Activated CD4-positive, alpha-beta memory T cell treated with anti-CD3 and anti-CD28 coated beads for 36 hours (primary cell): ENCODE measurements around the gene SIX4. TPM values are rescaled to one million over a fixed set of nuclear protein-coding genes. Genes with fewer than 3 reads are reported as not detected.

Source experiments
- CTCF ChIA-PET: fragments of 350-600 bp; sonication (Branson Sonifier 250); formaldehyde crosslinking; loops from one replicate; lab custom pipeline; 2021; ENCODE audit warnings: antibody characterized with exemption, inconsistent platforms; lab: Charles Lee
- POLR2A ChIA-PET: fragments of 350-600 bp; sonication (Branson Sonifier 250); formaldehyde crosslinking; loops from one replicate; lab custom pipeline; 2021; ENCODE audit warnings: antibody characterized with exemption; lab: Charles Lee
- DNase-seq: peaks from one replicate; pipeline ENCODE4 v3.0.0-alpha.2; 2020
- H3K27ac Mint-ChIP-seq: one replicate; pipeline ENCODE4 v1.8.0; 2021; ENCODE audit warnings: mixed read lengths
- H3K27me3 Mint-ChIP-seq: one replicate; pipeline ENCODE4 v1.8.0; 2021; ENCODE audit warnings: mixed read lengths
- H3K36me3 Mint-ChIP-seq: one replicate; pipeline ENCODE4 v1.8.0; 2021; ENCODE audit warnings: mixed read lengths
- H3K4me1 Mint-ChIP-seq: one replicate; pipeline ENCODE4 v1.8.0; 2021; ENCODE audit warnings: low read depth, mixed read lengths
- H3K4me3 Mint-ChIP-seq: one replicate; pipeline ENCODE4 v1.8.0; 2021; ENCODE audit warnings: mild to moderate bottlenecking, mixed read lengths
- H3K9me3 Mint-ChIP-seq: one replicate; pipeline ENCODE4 v1.8.0; 2021; ENCODE audit warnings: mixed read lengths
- intact Hi-C: fragments of 100-400 bp; cut with micrococcal nuclease; formaldehyde crosslinking; loops from one replicate; pipeline ENCODE4 v1.15.1; 2023
- total RNA-seq, 2 experiments: library from RNA; stranded (reverse); gene quantifications; one replicate each; pipeline ENCODE4 v1.2.3, GENCODE V29; 2021

The SIX4 gene
- total RNA-seq, 2 experiments from 2014 or later: 0.17 TPM; not detected in 1

DNA sequence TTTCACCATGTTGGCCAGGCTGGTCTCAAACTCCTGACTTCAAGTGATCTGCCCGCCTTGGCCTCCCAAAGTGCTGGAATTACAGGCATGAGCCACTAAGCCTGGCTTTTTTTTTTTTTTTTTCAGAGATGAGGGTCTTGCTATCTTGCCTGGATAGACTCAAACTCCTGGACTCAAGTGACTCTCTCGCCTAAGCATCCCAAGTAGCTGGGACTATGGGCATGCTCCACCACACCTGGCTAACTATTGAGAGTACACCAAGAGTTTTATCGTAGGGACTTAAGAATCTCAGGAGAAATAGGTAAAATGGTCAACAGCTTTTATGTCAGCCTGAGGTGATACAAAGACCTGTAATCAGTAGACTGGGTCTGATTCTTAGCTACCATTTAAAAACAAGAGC lies 43.6 kb downstream of the SIX4 start:
- H3K27ac Mint-ChIP-seq: no peak overlapping the region
- no peaks in the 10 kb centered on the region for H3K36me3 Mint-ChIP-seq
- CTCF ChIA-PET: interaction anchor here (0.7 kb wide), 1 partner anchor 56 kb away, joined by 3 read pairs; no protein-coding TSS in a partner anchor

DNA sequence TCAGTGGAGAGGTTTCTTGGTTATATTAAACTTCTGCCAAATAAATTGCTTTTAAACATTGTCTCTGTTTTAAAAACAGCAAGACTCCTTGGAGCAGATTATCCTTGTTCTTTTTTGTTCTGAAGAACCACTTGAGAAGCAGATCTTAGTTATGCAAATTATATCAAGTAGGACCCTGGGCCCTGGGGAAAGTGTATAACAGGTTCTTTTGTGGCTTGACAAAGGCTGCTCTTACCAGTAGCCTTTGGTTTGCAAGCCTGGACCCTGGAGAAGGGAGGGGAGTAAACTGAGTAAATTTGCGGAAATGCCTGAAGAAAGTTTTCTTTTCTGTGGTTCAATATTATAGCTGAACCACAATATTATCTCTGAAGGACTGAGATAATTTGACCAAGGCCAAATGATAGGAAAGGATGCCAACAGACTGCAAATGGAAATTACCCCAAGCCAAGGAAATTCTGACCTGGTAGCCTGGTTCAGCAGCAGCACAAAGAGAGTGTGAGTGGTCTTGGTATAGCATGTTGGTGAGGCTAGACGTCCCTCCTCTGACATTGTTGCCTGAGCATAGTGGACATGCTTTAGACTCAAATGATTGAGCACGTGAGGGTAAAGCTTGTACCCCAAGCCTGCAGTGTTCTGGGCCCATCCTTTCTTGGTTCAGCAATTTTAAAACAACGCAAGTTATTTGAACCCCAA lies 44.4 kb downstream of the SIX4 start:
- ChIA-PET POLR2A (no interaction called here), CTCF (no interaction called here)
- H3K36me3 Mint-ChIP-seq: no peaks in the 10 kb centered on the region
- H3K9me3 Mint-ChIP-seq: no peaks in the 10 kb centered on the region
- H3K27ac Mint-ChIP-seq: no peak overlapping the region
- no peak overlapping the region for H3K4me3 Mint-ChIP-seq
- intact Hi-C loops: no loop called here
- no peaks in the 10 kb centered on the region for H3K4me1 Mint-ChIP-seq
- H3K27me3 Mint-ChIP-seq: peaks cover 10% of the 10 kb centered on the region
- DNase-seq: no peak

More for the DNA sequence above, 43.6 kb downstream of the SIX4 start:
- Mint-ChIP-seq H3K4me1 (no peaks in the 10 kb centered on the region), H3K9me3 (no peaks in the 10 kb centered on the region), H3K27me3 (peaks cover 14% of the 10 kb centered on the region), H3K4me3 (no peak overlapping the region)
- DNase-seq: no peak
- POLR2A ChIA-PET: no interaction called here
- intact Hi-C loops: no loop called here

DNA sequence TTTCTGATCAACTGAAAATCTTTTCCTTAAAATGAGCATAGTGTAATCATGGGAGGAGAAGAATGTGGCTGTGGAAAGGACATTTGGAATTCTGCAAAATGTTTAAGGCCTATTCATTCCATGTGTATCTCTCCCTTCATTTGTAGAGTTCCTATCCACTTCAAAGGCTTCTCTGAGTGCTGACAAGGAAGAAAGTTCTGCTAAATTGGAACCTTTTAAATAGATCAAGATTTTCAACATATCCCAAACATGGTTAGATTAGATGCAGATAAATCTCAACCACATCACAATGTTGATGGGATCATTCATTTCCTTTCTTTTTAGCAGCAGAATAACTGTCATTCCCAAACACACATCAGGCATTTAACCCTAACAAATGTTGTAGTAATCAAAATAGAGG lies 46.5 kb downstream of the SIX4 start:
- H3K4me1 Mint-ChIP-seq: no peaks in the 10 kb centered on the region
- POLR2A ChIA-PET: no interaction called here
- DNase-seq: no peak

DNA sequence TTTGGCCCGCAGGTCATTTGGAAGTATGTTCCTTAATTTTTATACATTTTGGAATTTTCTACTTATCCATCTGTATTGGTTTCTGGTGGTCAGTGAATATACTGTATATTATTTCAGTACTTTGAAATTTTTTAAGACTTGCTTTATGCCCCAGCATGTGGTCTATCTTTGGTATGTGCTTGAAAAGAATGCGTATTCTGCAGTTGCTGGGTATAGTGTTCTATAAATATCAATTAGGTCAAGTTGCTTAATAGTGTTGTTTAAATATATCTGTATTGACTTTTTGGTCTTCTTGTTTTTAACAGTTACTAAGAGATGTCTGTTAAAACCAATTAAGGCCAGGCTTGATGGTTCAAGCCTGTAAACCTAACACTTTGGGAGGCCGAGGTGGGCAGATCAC lies 53.2 kb downstream of the SIX4 start:
- no peaks in the 10 kb centered on the region for H3K36me3 Mint-ChIP-seq
- ChIA-PET CTCF (no interaction called here), POLR2A (no interaction called here)
- intact Hi-C loops: no loop called here
- H3K27ac Mint-ChIP-seq: no peak overlapping the region
- DNase-seq: no peak
- no peak overlapping the region for H3K4me3 Mint-ChIP-seq
- no peaks in the 10 kb centered on the region for H3K4me1 Mint-ChIP-seq
- H3K9me3 Mint-ChIP-seq: no peaks in the 10 kb centered on the region
- peaks cover 5% of the 10 kb centered on the region for H3K27me3 Mint-ChIP-seq

More for the DNA sequence above, 46.5 kb downstream of the SIX4 start:
- intact Hi-C loops: no loop called here
- CTCF ChIA-PET: no interaction called here
- Mint-ChIP-seq H3K27ac (no peak overlapping the region), H3K36me3 (no peaks in the 10 kb centered on the region), H3K4me3 (no peak overlapping the region), H3K27me3 (peaks cover 4% of the 10 kb centered on the region), H3K9me3 (no peaks in the 10 kb centered on the region)

DNA sequence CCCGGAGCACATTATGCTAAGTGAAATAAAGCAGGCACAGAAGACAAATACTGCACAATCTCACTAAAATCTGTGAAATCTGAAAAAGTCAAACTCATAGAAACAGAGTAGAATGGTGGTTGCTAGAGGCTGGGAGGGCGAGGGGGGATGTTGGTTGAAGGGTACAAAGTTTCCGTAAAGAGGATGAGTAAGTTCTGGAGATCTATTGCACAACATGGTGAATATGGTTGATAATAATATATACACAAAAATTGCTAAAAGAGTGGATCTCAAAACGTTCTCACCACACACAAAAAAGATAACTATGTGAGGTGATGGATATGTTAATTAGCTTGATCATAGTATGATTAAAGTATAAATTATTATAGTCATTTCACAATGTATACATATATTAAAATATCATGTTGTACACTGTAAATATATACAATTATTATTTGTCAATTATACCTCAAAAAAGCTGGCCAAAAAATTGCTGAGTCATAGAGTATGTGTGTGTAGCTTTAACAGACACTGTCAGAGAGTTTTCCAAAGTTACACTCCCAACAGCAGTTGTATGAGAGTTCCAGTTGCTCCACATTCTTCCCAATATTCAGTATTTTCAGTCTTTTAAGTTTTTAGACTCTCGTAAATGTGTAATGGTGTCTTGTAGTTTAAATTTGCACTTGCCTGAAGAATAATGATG lies 55.6 kb downstream of the SIX4 start:
- ChIA-PET CTCF (no interaction called here), POLR2A (no interaction called here)
- intact Hi-C loops: no loop called here
- Mint-ChIP-seq H3K27me3 (peaks cover 14% of the 10 kb centered on the region), H3K36me3 (no peaks in the 10 kb centered on the region), H3K27ac (no peak overlapping the region), H3K9me3 (no peaks in the 10 kb centered on the region), H3K4me1 (no peaks in the 10 kb centered on the region), H3K4me3 (no peak overlapping the region)
- no peak for DNase-seq

DNA sequence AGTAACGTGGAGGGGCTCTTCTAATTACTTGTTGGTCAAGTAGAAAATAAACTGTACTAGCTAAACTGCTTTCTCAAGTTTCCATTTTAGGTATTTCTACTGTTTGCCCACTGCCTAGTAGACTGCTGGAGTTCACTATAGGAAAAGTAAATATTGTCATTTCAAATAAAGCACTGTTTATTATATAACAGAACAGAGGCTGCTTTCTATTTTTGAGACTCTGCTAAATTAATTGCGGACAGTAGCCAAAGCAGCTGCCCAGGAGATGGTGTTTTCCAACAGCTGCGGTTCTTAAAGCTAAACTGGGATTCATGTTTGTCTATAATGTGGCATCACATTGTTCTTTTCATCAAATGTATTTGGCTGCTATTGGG lies 59.0 kb downstream of the SIX4 start:
- Mint-ChIP-seq H3K36me3 (no peaks in the 10 kb centered on the region), H3K9me3 (no peaks in the 10 kb centered on the region), H3K4me3 (no peak overlapping the region), H3K27me3 (peaks cover 29% of the 10 kb centered on the region), H3K4me1 (no peaks in the 10 kb centered on the region), H3K27ac (no peak overlapping the region)
- CTCF ChIA-PET: interaction anchor here (1.1 kb wide), 1 partner anchor 40 kb away, joined by 4 read pairs; no protein-coding TSS in a partner anchor
- POLR2A ChIA-PET: interaction anchor here (0.6 kb wide), 1 partner anchor 1681 kb away, joined by 3 read pairs; no protein-coding TSS in a partner anchor
- DNase-seq: no peak
- intact Hi-C loops: no loop called here

DNA sequence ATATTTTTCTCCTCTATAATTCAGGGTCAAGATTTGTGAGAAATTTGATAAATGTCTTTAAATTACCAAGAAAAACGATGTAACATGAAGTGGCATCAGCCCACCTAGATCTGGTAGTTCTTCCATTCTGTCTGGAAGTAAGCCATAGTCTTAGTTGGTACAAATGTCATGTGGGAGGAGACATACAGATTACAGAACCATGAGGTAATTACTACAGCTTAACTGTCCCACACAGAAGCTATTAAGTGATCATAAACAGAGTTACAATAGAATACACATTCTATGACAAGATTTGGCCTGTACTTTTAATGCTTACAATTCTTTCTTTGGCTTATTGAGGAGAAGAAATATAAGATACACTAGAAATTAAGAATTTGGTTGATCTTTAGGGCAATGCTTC lies 61.2 kb downstream of the SIX4 start:
- Mint-ChIP-seq H3K27me3 (peaks cover 47% of the 10 kb centered on the region), H3K9me3 (no peaks in the 10 kb centered on the region), H3K27ac (no peak overlapping the region), H3K4me1 (peaks cover 3% of the 10 kb centered on the region), H3K36me3 (no peaks in the 10 kb centered on the region), H3K4me3 (no peak overlapping the region)
- intact Hi-C loops: no loop called here
- POLR2A ChIA-PET: no interaction called here
- DNase-seq: no peak
- CTCF ChIA-PET: no interaction called here

DNA sequence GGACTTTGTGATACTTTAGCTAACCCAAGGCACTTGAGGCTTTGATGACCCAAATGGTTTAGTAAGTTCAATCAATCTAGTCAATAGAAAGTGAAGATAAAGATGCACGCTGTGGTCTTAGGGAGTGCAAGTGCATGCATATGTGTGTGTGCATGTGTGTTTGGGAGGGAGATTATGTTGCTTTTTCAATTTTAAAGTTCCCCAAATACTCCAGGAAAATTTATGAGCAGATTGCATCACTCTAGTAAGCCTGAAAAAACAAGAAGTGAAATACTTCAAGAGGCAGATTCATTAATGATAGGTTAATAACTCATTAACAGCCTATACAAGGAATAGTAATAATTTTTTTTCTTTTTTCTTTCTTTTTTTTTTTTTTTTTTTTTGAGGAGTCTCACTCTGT lies 62.4 kb downstream of the SIX4 start:
- POLR2A ChIA-PET: no interaction called here
- Mint-ChIP-seq H3K9me3 (no peaks in the 10 kb centered on the region), H3K27ac (no peak overlapping the region), H3K36me3 (no peaks in the 10 kb centered on the region), H3K4me1 (peaks cover 8% of the 10 kb centered on the region), H3K27me3 (peaks cover 49% of the 10 kb centered on the region), H3K4me3 (no peak overlapping the region)
- intact Hi-C loops: no loop called here
- CTCF ChIA-PET: no interaction called here
- DNase-seq: no peak

Other genes with a start within 250 kb of the SIX4 start
- gene C14orf39, start 238.3 kb downstream of the SIX4 start, total RNA-seq: not detected
- gene SIX6, start 215.2 kb downstream of the SIX4 start, total RNA-seq: not detected
- not detected for gene SIX1, start 74.9 kb downstream of the SIX4 start, total RNA-seq
- gene MNAT1, start 10.4 kb upstream of the SIX4 start, total RNA-seq: 10 to 100 TPM; 35.3 to 38.5 TPM